ENCODE measurements around the gene DIP2B.

Gene DIP2B

GRCh38 chr12:50686976-50687375 is 182.2 kb downstream of the DIP2B start:
- Histone ChIP-seq H3K27me3 (ENCODE audit: low read depth, low read length) (no peaks in the 10 kb centered on the region), H3K36me3 (ENCODE audit: control insufficient read depth in 1 of 2, insufficient read depth in 2 of 2, low read length in 2 of 2) (peaks cover 29 to 46% of the 10 kb centered on the region in 2 donors), H3K4me1 (ENCODE audit: control insufficient read depth in 1 of 2, insufficient read depth in 2 of 2, low read length in 2 of 2) (no peaks in the 10 kb centered on the region), H3K9me3 (ENCODE audit: control insufficient read depth in 1 of 2, low read length in 2 of 2) (no peaks in the 10 kb centered on the region), H3K27ac (ENCODE audit: low read length) (no peak overlapping the region), H3K4me3 (ENCODE audit: low read depth in 1 of 2, low read length in 2 of 2) (no peak overlapping the region)

- Histone ChIP-seq H3K4me1 (ENCODE audit: control insufficient read depth in 1 of 2, insufficient read depth in 2 of 2, low read length in 2 of 2) (no peaks in the 10 kb centered on the region), H3K27ac (ENCODE audit: low read length) (no peak overlapping the region), H3K4me3 (ENCODE audit: low read depth in 1 of 2, low read length in 2 of 2) (no peak overlapping the region), H3K9me3 (ENCODE audit: control insufficient read depth in 1 of 2, low read length in 2 of 2) (no peaks in the 10 kb centered on the region), H3K36me3 (ENCODE audit: control insufficient read depth in 1 of 2, insufficient read depth in 2 of 2, low read length in 2 of 2) (peaks cover 33 to 50% of the 10 kb centered on the region in 2 donors), H3K27me3 (ENCODE audit: low read depth, low read length) (no peaks in the 10 kb centered on the region)
Observed at GRCh38 chr12:50689437-50689836, 184.7 kb downstream of the DIP2B start.

DNA sequence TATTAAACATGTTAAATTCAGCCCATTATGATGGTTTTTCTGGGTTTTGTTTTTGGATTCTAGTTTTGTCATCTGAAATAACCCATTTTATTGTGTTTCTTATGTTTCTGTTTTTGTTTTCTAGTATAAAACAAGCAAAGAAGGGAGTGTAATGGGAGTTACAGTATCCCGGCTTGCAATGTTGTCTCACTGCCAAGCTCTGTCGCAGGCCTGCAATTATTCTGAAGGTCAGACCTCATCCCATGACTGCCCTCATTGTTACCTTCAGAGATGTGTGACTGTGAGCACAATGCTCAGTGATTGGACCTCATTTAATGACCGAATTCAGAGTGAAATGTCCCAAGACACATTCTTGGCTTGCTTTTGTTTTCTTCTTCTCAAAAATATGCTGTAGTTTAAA is 186.1 kb downstream of the DIP2B start:
- H3K27ac ChIP-seq (ENCODE audit: low read length) = no peak overlapping the region
- no peak overlapping the region for H3K4me3 ChIP-seq (ENCODE audit: low read depth in 1 of 2, low read length in 2 of 2)
- no peaks in the 10 kb centered on the region for H3K9me3 ChIP-seq (ENCODE audit: control insufficient read depth in 1 of 2, low read length in 2 of 2)
- H3K27me3 ChIP-seq (ENCODE audit: low read depth, low read length) = no peaks in the 10 kb centered on the region
- H3K4me1 ChIP-seq (ENCODE audit: control insufficient read depth in 1 of 2, insufficient read depth in 2 of 2, low read length in 2 of 2) = no peaks in the 10 kb centered on the region
- peaks cover 38 to 58% of the 10 kb centered on the region in 2 donors for H3K36me3 ChIP-seq (ENCODE audit: control insufficient read depth in 1 of 2, insufficient read depth in 2 of 2, low read length in 2 of 2)

- Histone ChIP-seq H3K9me3 (ENCODE audit: control insufficient read depth in 1 of 2, low read length in 2 of 2) (no peaks in the 10 kb centered on the region), H3K4me1 (ENCODE audit: control insufficient read depth in 1 of 2, insufficient read depth in 2 of 2, low read length in 2 of 2) (no peaks in the 10 kb centered on the region), H3K27ac (ENCODE audit: low read length) (no peak overlapping the region), H3K36me3 (ENCODE audit: control insufficient read depth in 1 of 2, insufficient read depth in 2 of 2, low read length in 2 of 2) (peaks cover 59 to 78% of the 10 kb centered on the region in 2 donors), H3K4me3 (ENCODE audit: low read depth in 1 of 2, low read length in 2 of 2) (no peak overlapping the region), H3K27me3 (ENCODE audit: low read depth, low read length) (no peaks in the 10 kb centered on the region)
Observed at GRCh38 chr12:50695961-50696360, 191.2 kb downstream of the DIP2B start.

- no peaks in the 10 kb centered on the region for H3K27me3 ChIP-seq (ENCODE audit: low read depth, low read length)
- peaks cover 54 to 74% of the 10 kb centered on the region in 2 donors for H3K36me3 ChIP-seq (ENCODE audit: control insufficient read depth in 1 of 2, insufficient read depth in 2 of 2, low read length in 2 of 2)
- H3K9me3 ChIP-seq (ENCODE audit: control insufficient read depth in 1 of 2, low read length in 2 of 2) = no peaks in the 10 kb centered on the region
- H3K4me3 ChIP-seq (ENCODE audit: low read depth in 1 of 2, low read length in 2 of 2) = no peak overlapping the region
- no peak overlapping the region for H3K27ac ChIP-seq (ENCODE audit: low read length)
- H3K4me1 ChIP-seq (ENCODE audit: control insufficient read depth in 1 of 2, insufficient read depth in 2 of 2, low read length in 2 of 2) = no peaks in the 10 kb centered on the region
Observed at GRCh38 chr12:50696931-50697330, 192.1 kb downstream of the DIP2B start.

DNA sequence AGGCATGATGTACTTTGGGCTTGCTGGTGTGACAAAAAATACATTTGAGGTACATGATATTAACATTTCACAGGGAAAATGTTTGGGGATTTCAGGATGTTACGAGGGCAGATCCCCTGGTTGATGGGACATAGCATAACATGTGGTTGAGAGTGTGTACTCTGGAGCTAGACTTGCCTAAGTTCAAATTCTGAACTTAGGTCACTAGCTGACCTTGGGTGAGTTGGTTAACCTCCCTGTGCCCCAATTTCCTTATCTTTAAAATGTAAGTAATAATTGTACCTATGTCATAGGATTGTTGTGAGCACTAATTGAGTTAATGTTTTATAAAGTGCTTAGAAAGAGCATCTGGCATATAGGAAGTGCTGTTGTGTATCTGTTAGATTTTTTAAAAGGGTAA is 194.4 kb downstream of the DIP2B start:
- H3K27ac ChIP-seq (ENCODE audit: low read length) = no peak overlapping the region
- peaks cover 52 to 63% of the 10 kb centered on the region in 2 donors for H3K36me3 ChIP-seq (ENCODE audit: control insufficient read depth in 1 of 2, insufficient read depth in 2 of 2, low read length in 2 of 2)
- H3K4me3 ChIP-seq (ENCODE audit: low read depth in 1 of 2, low read length in 2 of 2) = no peak overlapping the region
- no peaks in the 10 kb centered on the region for H3K9me3 ChIP-seq (ENCODE audit: control insufficient read depth in 1 of 2, low read length in 2 of 2)
- no peaks in the 10 kb centered on the region for H3K4me1 ChIP-seq (ENCODE audit: control insufficient read depth in 1 of 2, insufficient read depth in 2 of 2, low read length in 2 of 2)
- no peaks in the 10 kb centered on the region for H3K27me3 ChIP-seq (ENCODE audit: low read depth, low read length)

DNA sequence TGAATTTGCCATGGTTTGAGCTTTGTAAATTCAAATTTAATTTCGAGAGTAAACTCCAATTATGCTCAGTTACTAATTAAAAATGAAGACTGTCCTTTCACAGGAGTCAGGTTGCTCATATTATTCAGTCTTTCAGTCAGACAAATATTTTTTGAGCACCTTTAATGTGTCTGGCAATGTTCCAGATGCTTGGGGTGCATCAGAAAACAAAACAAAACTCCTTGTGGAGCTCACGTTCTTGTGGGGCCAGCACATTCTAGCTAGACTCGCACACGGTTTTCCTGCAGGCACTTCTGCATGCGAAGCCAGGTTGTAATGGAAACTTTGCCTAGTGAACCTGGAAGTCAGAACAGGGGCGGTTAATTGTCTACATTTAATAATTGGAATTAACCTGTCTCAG is 195.2 kb downstream of the DIP2B start:
- peaks cover 57 to 71% of the 10 kb centered on the region in 2 donors for H3K36me3 ChIP-seq (ENCODE audit: control insufficient read depth in 1 of 2, insufficient read depth in 2 of 2, low read length in 2 of 2)
- no peak overlapping the region for H3K27ac ChIP-seq (ENCODE audit: low read length)
- H3K27me3 ChIP-seq (ENCODE audit: low read depth, low read length) = no peaks in the 10 kb centered on the region
- no peaks in the 10 kb centered on the region for H3K9me3 ChIP-seq (ENCODE audit: control insufficient read depth in 1 of 2, low read length in 2 of 2)
- no peaks in the 10 kb centered on the region for H3K4me1 ChIP-seq (ENCODE audit: control insufficient read depth in 1 of 2, insufficient read depth in 2 of 2, low read length in 2 of 2)
- no peak overlapping the region for H3K4me3 ChIP-seq (ENCODE audit: low read depth in 1 of 2, low read length in 2 of 2)

DNA sequence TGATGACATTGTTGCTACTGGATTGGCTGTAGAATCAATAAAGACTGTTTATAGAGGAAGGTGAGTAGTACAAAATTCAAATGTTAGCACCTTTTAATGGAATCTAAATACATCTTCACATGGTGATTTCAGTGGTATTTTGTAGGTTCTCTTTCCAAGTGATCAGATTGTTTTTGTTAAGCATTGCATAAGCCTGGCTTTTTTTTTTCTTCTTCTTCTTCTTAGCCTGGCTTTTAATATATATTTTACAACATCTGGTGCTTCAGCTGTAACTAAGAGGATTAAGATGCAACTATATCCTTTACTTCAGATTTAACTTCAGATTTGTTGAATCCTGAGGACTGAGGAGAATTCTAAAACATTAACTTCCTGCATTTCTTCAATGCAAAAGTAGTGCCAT is 201.8 kb downstream of the DIP2B start:
- Histone ChIP-seq H3K4me3 (ENCODE audit: low read depth in 1 of 2, low read length in 2 of 2) (no peak overlapping the region), H3K36me3 (ENCODE audit: control insufficient read depth in 1 of 2, insufficient read depth in 2 of 2, low read length in 2 of 2) (peaks cover 48 to 65% of the 10 kb centered on the region in 2 donors), H3K27ac (ENCODE audit: low read length) (no peak overlapping the region), H3K27me3 (ENCODE audit: low read depth, low read length) (no peaks in the 10 kb centered on the region), H3K4me1 (ENCODE audit: control insufficient read depth in 1 of 2, insufficient read depth in 2 of 2, low read length in 2 of 2) (no peaks in the 10 kb centered on the region), H3K9me3 (ENCODE audit: control insufficient read depth in 1 of 2, low read length in 2 of 2) (no peaks in the 10 kb centered on the region)

- H3K4me1 ChIP-seq (ENCODE audit: control insufficient read depth in 1 of 2, insufficient read depth in 2 of 2, low read length in 2 of 2) = no peaks in the 10 kb centered on the region
- H3K36me3 ChIP-seq (ENCODE audit: control insufficient read depth in 1 of 2, insufficient read depth in 2 of 2, low read length in 2 of 2) = peaks cover 48 to 71% of the 10 kb centered on the region in 2 donors
- H3K27me3 ChIP-seq (ENCODE audit: low read depth, low read length) = no peaks in the 10 kb centered on the region
- H3K27ac ChIP-seq (ENCODE audit: low read length) = no peak overlapping the region
- no peaks in the 10 kb centered on the region for H3K9me3 ChIP-seq (ENCODE audit: control insufficient read depth in 1 of 2, low read length in 2 of 2)
- H3K4me3 ChIP-seq (ENCODE audit: low read depth in 1 of 2, low read length in 2 of 2) = no peak overlapping the region
Observed at GRCh38 chr12:50707396-50707795, 202.6 kb downstream of the DIP2B start.

- Histone ChIP-seq H3K9me3 (ENCODE audit: control insufficient read depth in 1 of 2, low read length in 2 of 2) (no peaks in the 10 kb centered on the region), H3K4me1 (ENCODE audit: control insufficient read depth in 1 of 2, insufficient read depth in 2 of 2, low read length in 2 of 2) (no peaks in the 10 kb centered on the region), H3K4me3 (ENCODE audit: low read depth in 1 of 2, low read length in 2 of 2) (no peak overlapping the region), H3K27ac (ENCODE audit: low read length) (no peak overlapping the region), H3K36me3 (ENCODE audit: control insufficient read depth in 1 of 2, insufficient read depth in 2 of 2, low read length in 2 of 2) (peaks cover 52 to 66% of the 10 kb centered on the region in 2 donors), H3K27me3 (ENCODE audit: low read depth, low read length) (no peaks in the 10 kb centered on the region)
Observed at GRCh38 chr12:50708631-50709030, 203.8 kb downstream of the DIP2B start.

GRCh38 chr12:50711121-50711520 is 206.3 kb downstream of the DIP2B start:
- Histone ChIP-seq H3K36me3 (ENCODE audit: control insufficient read depth in 1 of 2, insufficient read depth in 2 of 2, low read length in 2 of 2) (peaks cover 45 to 50% of the 10 kb centered on the region in 2 donors), H3K4me3 (ENCODE audit: low read depth in 1 of 2, low read length in 2 of 2) (no peak overlapping the region), H3K27ac (ENCODE audit: low read length) (no peak overlapping the region), H3K27me3 (ENCODE audit: low read depth, low read length) (no peaks in the 10 kb centered on the region), H3K4me1 (ENCODE audit: control insufficient read depth in 1 of 2, insufficient read depth in 2 of 2, low read length in 2 of 2) (no peaks in the 10 kb centered on the region), H3K9me3 (ENCODE audit: control insufficient read depth in 1 of 2, low read length in 2 of 2) (no peaks in the 10 kb centered on the region)

- Histone ChIP-seq H3K4me3 (ENCODE audit: low read depth in 1 of 2, low read length in 2 of 2) (no peak overlapping the region), H3K9me3 (ENCODE audit: control insufficient read depth in 1 of 2, low read length in 2 of 2) (no peaks in the 10 kb centered on the region), H3K27me3 (ENCODE audit: low read depth, low read length) (no peaks in the 10 kb centered on the region), H3K27ac (ENCODE audit: low read length) (no peak overlapping the region), H3K36me3 (ENCODE audit: control insufficient read depth in 1 of 2, insufficient read depth in 2 of 2, low read length in 2 of 2) (peaks cover 33 to 34% of the 10 kb centered on the region in 2 donors), H3K4me1 (ENCODE audit: control insufficient read depth in 1 of 2, insufficient read depth in 2 of 2, low read length in 2 of 2) (no peaks in the 10 kb centered on the region)
Observed at GRCh38 chr12:50715174-50715573, 210.4 kb downstream of the DIP2B start.

Data from muscle layer of duodenum (tissue), 2 donors.